Spleen (tissue), 7 donors: ENCODE data around the gene CHRM4.

Experiments
- POLR2A ChIP-seq, 3 donors: fragments of 450-650 bp; IDR thresholded peaks; one replicate each; pipeline ENCODE4 v1.5.1; 2017; ENCODE audit warnings: antibody characterized with exemption in 3 of 3, mild to moderate bottlenecking in 1 of 3
- POLR2AphosphoS5 ChIP-seq, 3 donors: sonication (generic); formaldehyde crosslinking; IDR thresholded peaks; one replicate each; pipeline ENCODE4 v1.5.1; 2017; ENCODE audit warnings: antibody characterized with exemption in 3 of 3
- TF ChIP-seq, protein P1 (sequence below), 11 experiments: fragments of 200-600 bp in 7 of 11; fragments of 450-650 bp in 4 of 11; sonication (generic) in 4 of 11; IDR thresholded peaks in 8 of 11; conservative IDR thresholded peaks in 3 of 11; 1 replicate in 7 of 11; 2 replicates in 4 of 11; pipeline versions ENCODE4 v1.4.0 to v1.8.0; 2016 to 2021; ENCODE audit warnings: antibody characterized with exemption in 11 of 11, inconsistent platforms in 4 of 11, mild to moderate bottlenecking in 1 of 11
- donor health status: DM: no; HTN: no; CAD: no; lungs with moderate emphysema.
- donor health status: DM: no; HTN: no; CAD: no.
- donor health status: DM: no; HTN: no; CAD: no.

DNA sequence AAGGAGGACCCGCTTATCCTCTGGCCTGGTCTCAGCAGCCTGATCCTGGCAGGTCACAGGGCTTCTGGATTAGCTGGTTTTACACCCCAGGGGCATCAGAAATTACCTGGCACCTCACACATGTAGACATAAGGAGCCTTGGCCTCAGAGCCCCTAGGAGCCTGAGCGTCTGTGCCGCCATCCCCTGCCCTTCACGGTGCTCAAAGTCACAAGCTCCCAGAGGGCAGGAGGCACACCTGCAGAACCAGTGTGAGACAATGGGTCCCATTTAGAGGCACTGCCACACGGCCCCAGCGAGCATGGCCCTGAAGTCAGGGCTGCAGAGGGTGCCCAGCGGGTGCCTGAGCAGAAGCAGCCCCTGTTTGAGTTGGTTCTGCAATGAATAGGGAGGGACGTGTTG is 40.4 kb downstream of the CHRM4 start:
- no peak for TF ChIP-seq POLR2A (IDR thresholded peaks at IDR 0.05)
- TF ChIP-seq, protein P1, sequence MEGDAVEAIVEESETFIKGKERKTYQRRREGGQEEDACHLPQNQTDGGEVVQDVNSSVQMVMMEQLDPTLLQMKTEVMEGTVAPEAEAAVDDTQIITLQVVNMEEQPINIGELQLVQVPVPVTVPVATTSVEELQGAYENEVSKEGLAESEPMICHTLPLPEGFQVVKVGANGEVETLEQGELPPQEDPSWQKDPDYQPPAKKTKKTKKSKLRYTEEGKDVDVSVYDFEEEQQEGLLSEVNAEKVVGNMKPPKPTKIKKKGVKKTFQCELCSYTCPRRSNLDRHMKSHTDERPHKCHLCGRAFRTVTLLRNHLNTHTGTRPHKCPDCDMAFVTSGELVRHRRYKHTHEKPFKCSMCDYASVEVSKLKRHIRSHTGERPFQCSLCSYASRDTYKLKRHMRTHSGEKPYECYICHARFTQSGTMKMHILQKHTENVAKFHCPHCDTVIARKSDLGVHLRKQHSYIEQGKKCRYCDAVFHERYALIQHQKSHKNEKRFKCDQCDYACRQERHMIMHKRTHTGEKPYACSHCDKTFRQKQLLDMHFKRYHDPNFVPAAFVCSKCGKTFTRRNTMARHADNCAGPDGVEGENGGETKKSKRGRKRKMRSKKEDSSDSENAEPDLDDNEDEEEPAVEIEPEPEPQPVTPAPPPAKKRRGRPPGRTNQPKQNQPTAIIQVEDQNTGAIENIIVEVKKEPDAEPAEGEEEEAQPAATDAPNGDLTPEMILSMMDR (IDR thresholded peaks at IDR 0.05 in 8 of 11, conservative IDR thresholded peaks at IDR 0.05 in 3 of 11): no peak
- TF ChIP-seq POLR2AphosphoS5 (IDR thresholded peaks at IDR 0.05): no peak
